ENCODE measurements around the gene SORBS1.

GRCh38 chr10:95456516-95456915 is 104.7 kb downstream of the SORBS1 start:
- no peak for TF ChIP-seq POLR2AphosphoS5 (IDR thresholded peaks at IDR 0.05; ENCODE audit: low read depth)
- no peak for TF ChIP-seq CTCF (IDR thresholded peaks at IDR 0.05; ENCODE audit: insufficient read depth, low read length)
- TF ChIP-seq SPI1 (IDR thresholded peaks at IDR 0.05; ENCODE audit: borderline replicate concordance, low read depth), result no peak
